SU-DHL-6 (cell line): ENCODE measurements around the gene EIF5A.

Experiments used
- EZH2phosphoT487 ChIP-seq: fragments of 200-600 bp; sonication (generic), shearing (Covaris generic); conservative IDR thresholded peaks from 2 replicates; pipeline ENCODE4 v1.6.1; 2018; ENCODE audit warnings: mild to moderate bottlenecking, antibody characterized with exemption, low read length, moderate library complexity, mixed read lengths
- TF ChIP-seq, protein P1 (sequence below): fragments of 200-600 bp; sonication (generic); IDR thresholded peaks from one replicate; pipeline ENCODE4 v1.5.1; 2017; ENCODE audit warnings: antibody characterized with exemption, mild to moderate bottlenecking, low read length, moderate library complexity; ENCODE audit not compliant: insufficient read depth, poor library complexity, severe bottlenecking

DNA sequence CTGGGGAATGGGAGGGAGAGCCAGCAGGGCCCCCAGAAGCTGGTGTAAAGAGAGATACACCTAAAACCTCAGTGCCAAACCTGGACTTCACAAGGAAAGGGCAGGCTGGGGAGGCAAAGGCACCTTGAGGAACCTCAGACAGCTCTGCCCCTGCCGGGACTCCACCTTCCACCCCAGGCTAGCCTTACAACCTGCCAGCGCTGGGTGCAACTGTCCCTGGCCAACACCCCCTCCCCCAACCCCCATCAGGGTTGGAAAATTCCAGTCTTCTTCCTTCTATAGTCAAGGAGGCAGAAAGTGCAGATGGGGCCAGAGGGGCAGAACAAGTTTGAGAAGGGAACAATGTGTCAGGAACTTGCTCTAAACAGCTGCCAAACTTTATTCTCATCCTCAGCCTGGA lies 15.2 kb upstream of the EIF5A start:
- TF ChIP-seq, protein P1, sequence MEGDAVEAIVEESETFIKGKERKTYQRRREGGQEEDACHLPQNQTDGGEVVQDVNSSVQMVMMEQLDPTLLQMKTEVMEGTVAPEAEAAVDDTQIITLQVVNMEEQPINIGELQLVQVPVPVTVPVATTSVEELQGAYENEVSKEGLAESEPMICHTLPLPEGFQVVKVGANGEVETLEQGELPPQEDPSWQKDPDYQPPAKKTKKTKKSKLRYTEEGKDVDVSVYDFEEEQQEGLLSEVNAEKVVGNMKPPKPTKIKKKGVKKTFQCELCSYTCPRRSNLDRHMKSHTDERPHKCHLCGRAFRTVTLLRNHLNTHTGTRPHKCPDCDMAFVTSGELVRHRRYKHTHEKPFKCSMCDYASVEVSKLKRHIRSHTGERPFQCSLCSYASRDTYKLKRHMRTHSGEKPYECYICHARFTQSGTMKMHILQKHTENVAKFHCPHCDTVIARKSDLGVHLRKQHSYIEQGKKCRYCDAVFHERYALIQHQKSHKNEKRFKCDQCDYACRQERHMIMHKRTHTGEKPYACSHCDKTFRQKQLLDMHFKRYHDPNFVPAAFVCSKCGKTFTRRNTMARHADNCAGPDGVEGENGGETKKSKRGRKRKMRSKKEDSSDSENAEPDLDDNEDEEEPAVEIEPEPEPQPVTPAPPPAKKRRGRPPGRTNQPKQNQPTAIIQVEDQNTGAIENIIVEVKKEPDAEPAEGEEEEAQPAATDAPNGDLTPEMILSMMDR: no peak
- TF ChIP-seq EZH2phosphoT487: no peak
